ENCODE data around the gene YWHAQ. TPM values are rescaled to one million over a fixed set of nuclear protein-coding genes. Genes with fewer than 3 reads are reported as not detected.
A peak's percentile ranks its signal among the peaks of the same experiment; 100 is the strongest.
"Not testable (repeated sequence)": the region's sequence is repeated elsewhere in the genome, so short reads cannot be mapped to it uniquely, and the experiment has no call there.

Gene YWHAQ
- total RNA-seq, 2 experiments from 2014 or later = 370 to 508 TPM

DNA sequence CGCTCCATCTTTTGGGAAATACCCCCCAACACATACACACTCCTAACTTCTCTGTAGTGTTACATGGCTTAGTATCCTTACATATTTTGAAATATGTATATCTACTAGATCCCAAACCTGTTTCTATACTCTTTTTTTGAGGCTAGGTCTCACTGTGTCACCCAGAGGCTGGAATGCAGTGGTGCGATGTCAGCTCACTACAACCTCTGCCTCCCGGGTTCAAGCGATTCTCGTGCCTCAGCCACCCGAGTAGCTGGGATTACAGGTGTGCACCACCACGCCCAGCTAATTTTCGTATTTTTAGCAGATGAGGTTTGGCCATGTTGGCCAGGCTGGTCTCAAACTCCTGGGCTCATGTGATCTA, 19.3 kb downstream of the YWHAQ start:
- intact Hi-C loops (cut with DNase I, micrococcal nuclease); H3K27me3 Mint-ChIP-seq; H3K4me3 Mint-ChIP-seq; H3K9me3 Mint-ChIP-seq (ENCODE audit: low read depth); ATAC-seq; DNase-seq: not testable (repeated sequence)
- H3K36me3 Mint-ChIP-seq (ENCODE audit: low read depth) = peaks cover 59% of the 10 kb centered on the region
- POLR2A ChIA-PET = interaction anchor here (0.6 to 1.0 kb wide), 4 partner anchors 18 to 733 kb away, joined by 3 to 6 read pairs (median 4); no protein-coding TSS in a partner anchor
- peak overlapping the region; percentile 75 for H3K27ac Mint-ChIP-seq
- peaks cover 93% of the 10 kb centered on the region for H3K4me1 Mint-ChIP-seq
- CTCF ChIA-PET = interaction anchor here (1.1 to 1.5 kb wide), 2 partner anchors 12 to 17 kb away, joined by 3 to 6 read pairs; no protein-coding TSS in a partner anchor

DNA sequence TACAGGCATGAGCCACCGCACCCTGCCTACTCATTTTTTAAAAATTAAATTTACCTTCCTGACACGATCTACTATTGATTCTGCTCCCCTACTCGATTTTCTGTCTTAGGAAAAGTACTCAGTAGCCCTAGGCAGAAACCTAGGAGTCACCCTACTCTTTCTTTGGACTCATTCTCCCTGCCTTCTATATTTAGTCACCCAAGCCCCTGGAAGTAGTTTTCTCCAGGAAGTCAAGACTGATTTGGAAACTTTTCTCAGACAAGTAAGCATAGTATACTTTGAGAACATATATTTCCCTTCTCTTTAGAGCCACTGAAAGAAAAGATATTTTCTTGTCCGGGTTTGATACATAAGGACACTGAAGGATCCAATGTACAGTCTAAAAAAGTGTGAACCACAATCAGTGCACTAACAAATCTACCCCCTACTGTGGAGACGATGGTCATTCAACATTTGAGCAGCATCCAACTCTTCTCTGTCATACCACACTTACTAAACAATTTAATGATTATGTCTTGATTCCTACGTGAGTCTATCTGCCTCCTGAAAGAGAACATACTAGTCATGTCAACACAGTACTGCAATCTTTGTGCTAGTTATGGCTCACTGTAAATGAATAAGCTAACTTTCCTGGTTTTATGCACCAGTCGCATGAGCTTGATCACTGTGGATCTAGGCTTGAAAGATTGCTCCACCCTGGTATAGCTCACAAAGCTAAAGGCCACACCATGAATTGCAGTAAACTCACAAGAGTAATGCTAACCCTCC, 19.8 kb downstream of the YWHAQ start:
- Mint-ChIP-seq H3K4me1 (peaks cover 92% of the 10 kb centered on the region), H3K36me3 (ENCODE audit: low read depth) (peaks cover 59% of the 10 kb centered on the region), H3K4me3 (no peak overlapping the region), H3K9me3 (ENCODE audit: low read depth) (peaks cover 3% of the 10 kb centered on the region), H3K27me3 (no peaks in the 10 kb centered on the region), H3K27ac (peak overlapping the region; percentile 75)
- ChIA-PET POLR2A (interaction anchor here (0.6 to 1.0 kb wide), 4 partner anchors 19 to 734 kb away, joined by 3 to 6 read pairs (median 4); no protein-coding TSS in a partner anchor), CTCF (interaction anchor here (0.7 to 1.5 kb wide), 3 partner anchors 13 to 36 kb away, joined by 3 to 6 read pairs (median 3); no protein-coding TSS in a partner anchor)
- ATAC-seq (peak; percentile 2), DNase-seq (no peak)
- intact Hi-C loops (cut with DNase I, micrococcal nuclease) = no loop called here

- Mint-ChIP-seq H3K27ac (peak overlapping the region; percentile 92), H3K36me3 (ENCODE audit: low read depth) (peaks cover 56% of the 10 kb centered on the region), H3K4me1 (peaks cover 86% of the 10 kb centered on the region), H3K4me3 (peak overlapping the region; percentile 66)
- ChIA-PET POLR2A (interaction anchor here (0.8 to 2.2 kb wide), 9 partner anchors 14 to 174 kb away, joined by 3 to 20 read pairs (median 4); partner anchors contain the start of genes ADAM17 and YWHAQ), CTCF (interaction anchor here (0.7 to 5.3 kb wide), 11 partner anchors 10 to 289 kb away, joined by 3 to 31 read pairs (median 3); partner anchors contain the start of gene ADAM17)
- intact Hi-C loops (cut with DNase I, micrococcal nuclease) = loop anchor here (1.0 to 5.0 kb wide), 11 partner anchors 12 to 186 kb away; partner anchors contain the start of genes CPSF3 (in 1 of the 2) and ITGB1BP1 (in 1 of the 2)
- DNase-seq; H3K9me3 Mint-ChIP-seq (ENCODE audit: low read depth); ATAC-seq; H3K27me3 Mint-ChIP-seq: not testable (repeated sequence)
Measured at GRCh38 chr2:9608491-9608890, 22.3 kb downstream of the YWHAQ start.

GRCh38 chr2:9602412-9602811, 28.4 kb downstream of the YWHAQ start:
- DNase-seq = no peak
- intact Hi-C loops (cut with DNase I, micrococcal nuclease) = no loop called here
- peaks cover 23% of the 10 kb centered on the region for H3K9me3 Mint-ChIP-seq (ENCODE audit: low read depth)
- H3K4me3 Mint-ChIP-seq = no peak overlapping the region
- no peak overlapping the region for H3K27ac Mint-ChIP-seq
- ATAC-seq = no peak
- peaks cover 72% of the 10 kb centered on the region for H3K36me3 Mint-ChIP-seq (ENCODE audit: low read depth)
- CTCF ChIA-PET = interaction anchor here (0.7 to 0.9 kb wide), 2 partner anchors 15 to 48 kb away, joined by 3 to 5 read pairs; no protein-coding TSS in a partner anchor
- POLR2A ChIA-PET = no interaction called here
- H3K27me3 Mint-ChIP-seq = no peaks in the 10 kb centered on the region
- peaks cover 60% of the 10 kb centered on the region for H3K4me1 Mint-ChIP-seq

DNA sequence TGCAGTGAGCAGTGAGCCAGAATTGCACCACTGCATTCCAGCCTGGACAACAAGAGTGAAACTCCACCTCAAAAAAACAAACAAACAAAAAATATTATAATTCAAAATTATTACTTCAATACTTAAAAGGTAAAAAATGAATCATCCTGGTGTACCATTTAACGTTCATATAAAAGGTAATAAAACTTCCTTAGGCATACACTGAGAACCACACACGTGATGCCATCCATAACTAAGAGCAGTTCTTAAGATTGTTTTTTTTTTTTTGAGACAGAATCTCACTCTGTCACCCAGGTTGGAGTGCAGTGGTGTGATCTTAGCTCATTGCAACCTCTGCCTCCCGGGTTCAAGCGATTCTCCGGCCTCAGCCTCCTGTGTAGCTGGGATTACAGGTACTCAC, 29.4 kb downstream of the YWHAQ start:
- Mint-ChIP-seq H3K9me3 (ENCODE audit: low read depth) (peaks cover 21% of the 10 kb centered on the region), H3K36me3 (ENCODE audit: low read depth) (peaks cover 74% of the 10 kb centered on the region), H3K27ac (no peak overlapping the region), H3K27me3 (no peaks in the 10 kb centered on the region), H3K4me1 (peaks cover 64% of the 10 kb centered on the region), H3K4me3 (no peak overlapping the region)
- no peak for ATAC-seq
- ChIA-PET CTCF (interaction anchor here (0.6 kb wide), 1 partner anchor 1463 kb away, joined by 3 read pairs; no protein-coding TSS in a partner anchor), POLR2A (no interaction called here)
- intact Hi-C loops (cut with DNase I, micrococcal nuclease) = no loop called here
- DNase-seq = no peak

GRCh38 chr2:9599430-9599829, 31.4 kb downstream of the YWHAQ start:
- DNase-seq (no peak), ATAC-seq (no peak)
- ChIA-PET POLR2A (no interaction called here), CTCF (interaction anchor here (0.5 to 1.5 kb wide), 3 partner anchors 15 to 154 kb away, joined by 3 to 4 read pairs (median 3); no protein-coding TSS in a partner anchor)
- H3K4me1 Mint-ChIP-seq = peaks cover 67% of the 10 kb centered on the region
- H3K36me3 Mint-ChIP-seq (ENCODE audit: low read depth) = peaks cover 61% of the 10 kb centered on the region
- H3K9me3 Mint-ChIP-seq (ENCODE audit: low read depth) = peaks cover 17% of the 10 kb centered on the region
- no peak overlapping the region for H3K27ac Mint-ChIP-seq
- intact Hi-C loops (cut with DNase I, micrococcal nuclease) = loop anchor here in 1 of 2 experiments (1.0 kb wide), 1 partner anchor 8 kb away; no protein-coding TSS in a partner anchor
- no peak overlapping the region for H3K4me3 Mint-ChIP-seq
- no peaks in the 10 kb centered on the region for H3K27me3 Mint-ChIP-seq

- CTCF ChIA-PET = interaction anchor here (0.6 to 3.2 kb wide), 6 partner anchors 10 to 154 kb away, joined by 3 to 31 read pairs (median 4); no protein-coding TSS in a partner anchor
- Mint-ChIP-seq H3K36me3 (ENCODE audit: low read depth) (peaks cover 59% of the 10 kb centered on the region), H3K9me3 (ENCODE audit: low read depth) (peaks cover 17% of the 10 kb centered on the region), H3K27me3 (no peaks in the 10 kb centered on the region), H3K4me1 (peaks cover 71% of the 10 kb centered on the region), H3K4me3 (peak overlapping the region; percentile 53), H3K27ac (peak overlapping the region; percentile 82)
- POLR2A ChIA-PET = interaction anchor here (0.6 to 1.0 kb wide), 4 partner anchors 10 to 408 kb away, joined by 3 to 5 read pairs (median 4); partner anchors contain the start of gene YWHAQ
- intact Hi-C loops (cut with DNase I, micrococcal nuclease) = no loop called here
- no peak for DNase-seq
- peak; percentile 9 for ATAC-seq
Measured at GRCh38 chr2:9596621-9597311, 34.0 kb downstream of the YWHAQ start.

DNA sequence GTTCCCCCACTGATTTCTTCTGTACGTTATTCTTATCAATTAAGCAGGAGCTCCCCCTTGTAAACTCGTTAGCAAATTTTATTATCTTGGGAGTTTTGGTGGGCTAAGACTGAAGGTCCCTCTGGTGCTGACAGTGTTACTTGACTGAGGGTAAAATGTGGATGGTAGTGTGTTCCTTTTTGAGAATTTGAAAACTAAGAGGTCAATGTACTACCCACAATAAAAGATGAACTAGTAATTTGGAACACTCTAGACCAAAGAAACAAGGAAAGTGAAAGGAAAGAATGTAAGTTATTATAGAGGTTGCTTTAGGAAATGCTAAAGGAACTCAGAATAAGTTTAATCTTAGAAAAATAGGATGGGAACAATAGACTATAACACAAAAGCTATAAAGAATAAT, 35.1 kb downstream of the YWHAQ start:
- H3K4me3 Mint-ChIP-seq = peak overlapping the region; percentile 44
- CTCF ChIA-PET = interaction anchor here (1.0 to 3.2 kb wide), 5 partner anchors 11 to 108 kb away, joined by 3 to 31 read pairs (median 4); no protein-coding TSS in a partner anchor
- no peak for ATAC-seq

GRCh38 chr2:9595256-9595655, 35.5 kb downstream of the YWHAQ start:
- peaks cover 58% of the 10 kb centered on the region for H3K36me3 Mint-ChIP-seq (ENCODE audit: low read depth)
- CTCF ChIA-PET = interaction anchor here (0.9 to 3.2 kb wide), 10 partner anchors 12 to 204 kb away, joined by 3 to 31 read pairs (median 4); no protein-coding TSS in a partner anchor
- ATAC-seq; H3K4me3 Mint-ChIP-seq; intact Hi-C loops (cut with DNase I, micrococcal nuclease); DNase-seq; H3K27me3 Mint-ChIP-seq: not testable (repeated sequence)
- H3K4me1 Mint-ChIP-seq = peaks cover 85% of the 10 kb centered on the region
- H3K9me3 Mint-ChIP-seq (ENCODE audit: low read depth) = peaks cover 17% of the 10 kb centered on the region
- H3K27ac Mint-ChIP-seq = peak overlapping the region; percentile 82
- POLR2A ChIA-PET = interaction anchor here (0.7 to 1.8 kb wide), 10 partner anchors 10 to 248 kb away, joined by 4 to 21 read pairs (median 8); partner anchors contain the start of genes ADAM17, TAF1B and YWHAQ

More for the DNA sequence above, 35.1 kb downstream of the YWHAQ start:
- intact Hi-C loops (cut with DNase I, micrococcal nuclease) = no loop called here
- peaks cover 17% of the 10 kb centered on the region for H3K9me3 Mint-ChIP-seq (ENCODE audit: low read depth)
- no peak for DNase-seq
- peaks cover 61% of the 10 kb centered on the region for H3K36me3 Mint-ChIP-seq (ENCODE audit: low read depth)
- H3K27ac Mint-ChIP-seq = peak overlapping the region; percentile 82
- POLR2A ChIA-PET = interaction anchor here (0.7 to 1.8 kb wide), 3 partner anchors 13 to 107 kb away, joined by 7 to 20 read pairs (median 10); partner anchors contain the start of gene ADAM17
- H3K4me1 Mint-ChIP-seq = peaks cover 81% of the 10 kb centered on the region
- no peaks in the 10 kb centered on the region for H3K27me3 Mint-ChIP-seq

- peak overlapping the region; percentile 82 for H3K27ac Mint-ChIP-seq
- POLR2A ChIA-PET = interaction anchor here (0.9 to 1.8 kb wide), 12 partner anchors 11 to 249 kb away, joined by 3 to 21 read pairs (median 6); partner anchors contain the start of genes ADAM17, TAF1B and YWHAQ
- no peak overlapping the region for H3K4me3 Mint-ChIP-seq
- peaks cover 9% of the 10 kb centered on the region for H3K9me3 Mint-ChIP-seq (ENCODE audit: low read depth)
- H3K27me3 Mint-ChIP-seq = no peaks in the 10 kb centered on the region
- H3K36me3 Mint-ChIP-seq (ENCODE audit: low read depth) = peaks cover 57% of the 10 kb centered on the region
- CTCF ChIA-PET = interaction anchor here (0.7 to 3.2 kb wide), 10 partner anchors 13 to 205 kb away, joined by 3 to 31 read pairs (median 4); no protein-coding TSS in a partner anchor
- H3K4me1 Mint-ChIP-seq = peaks cover 83% of the 10 kb centered on the region
- peak; percentile 21 for DNase-seq
- ATAC-seq = peak; percentile 89
- intact Hi-C loops (cut with DNase I, micrococcal nuclease) = loop anchor here (1.0 to 5.0 kb wide), 12 partner anchors 14 to 188 kb away; partner anchors contain the start of genes ADAM17 (in 1 of the 2) and YWHAQ (in 1 of the 2)
Measured at GRCh38 chr2:9594366-9595054, 36.3 kb downstream of the YWHAQ start.

All from activated CD4-positive, alpha-beta T cell treated with anti-CD3 and anti-CD28 coated beads for 36 hours (primary cell).